Ectodermal cell (in vitro differentiated cells): ENCODE measurements around the gene DHCR24.
A peak's percentile ranks its signal among the peaks of the same experiment; 100 is the strongest.
"Not testable (repeated sequence)": the region's sequence is repeated elsewhere in the genome, so short reads cannot be mapped to it uniquely, and the experiment has no call there.

Experiments used
- H3K27ac ChIP-seq: 2 replicates; pipeline ENCODE4 v1.7.0; 2013; ENCODE audit warnings: mild to moderate bottlenecking, low read depth, low read length; ENCODE audit not compliant: insufficient read depth, poor library complexity, severe bottlenecking
- H3K27me3 ChIP-seq: 2 replicates; pipeline ENCODE4 v1.7.0; 2013; ENCODE audit warnings: mild to moderate bottlenecking, low read length; ENCODE audit not compliant: insufficient read depth, control insufficient read depth, poor library complexity, severe bottlenecking
- H3K36me3 ChIP-seq: one replicate; pipeline ENCODE4 v1.7.0; 2013; ENCODE audit warnings: low read length; ENCODE audit not compliant: control insufficient read depth, insufficient read depth
- H3K4me1 ChIP-seq: one replicate; pipeline ENCODE4 v1.7.0; 2013; ENCODE audit warnings: low read length; ENCODE audit not compliant: control insufficient read depth, insufficient read depth
- H3K4me3 ChIP-seq: 2 replicates; pipeline ENCODE4 v1.7.0; 2013; ENCODE audit warnings: low read depth, low read length, control low read depth; ENCODE audit not compliant: insufficient read depth
- H3K9me3 ChIP-seq: 2 replicates; pipeline ENCODE4 v1.7.0; 2013; ENCODE audit warnings: mild to moderate bottlenecking, low read length, moderate library complexity; ENCODE audit not compliant: control insufficient read depth
- WGBS, 2 experiments: methylation state at CpG; one replicate each; pipeline ENCODE4 v1.1.7; 2013; ENCODE audit warnings: missing lambda C conversion rate in 2 of 2; 5-methylcytosine and 5-hydroxymethylcytosine counted together

DHCR24 gene

GRCh38 chr1:54888080-54888733, 1.2 kb upstream of the DHCR24 start:
- Histone ChIP-seq H3K4me3 (peak overlapping the region; percentile 72), H3K4me1 (peaks cover 29% of the 10 kb centered on the region), H3K27ac (no peak overlapping the region), H3K27me3 (no peaks in the 10 kb centered on the region), H3K9me3 (no peaks in the 10 kb centered on the region), H3K36me3 (no peaks in the 10 kb centered on the region)
- WGBS, 2 experiments = 64% methylated on average over 7 of the region's 7 CpGs

GRCh38 chr1:54887665-54888071, 673 bp upstream of the DHCR24 start:
- Histone ChIP-seq H3K4me1 (peaks cover 29% of the 10 kb centered on the region), H3K27ac (no peak overlapping the region), H3K4me3 (peak overlapping the region; percentile 72), H3K9me3 (no peaks in the 10 kb centered on the region), H3K36me3 (peaks cover 3% of the 10 kb centered on the region), H3K27me3 (no peaks in the 10 kb centered on the region)
- 22 to 25% methylated on average over 8 of the region's 8 CpGs for WGBS, 2 experiments

DNA sequence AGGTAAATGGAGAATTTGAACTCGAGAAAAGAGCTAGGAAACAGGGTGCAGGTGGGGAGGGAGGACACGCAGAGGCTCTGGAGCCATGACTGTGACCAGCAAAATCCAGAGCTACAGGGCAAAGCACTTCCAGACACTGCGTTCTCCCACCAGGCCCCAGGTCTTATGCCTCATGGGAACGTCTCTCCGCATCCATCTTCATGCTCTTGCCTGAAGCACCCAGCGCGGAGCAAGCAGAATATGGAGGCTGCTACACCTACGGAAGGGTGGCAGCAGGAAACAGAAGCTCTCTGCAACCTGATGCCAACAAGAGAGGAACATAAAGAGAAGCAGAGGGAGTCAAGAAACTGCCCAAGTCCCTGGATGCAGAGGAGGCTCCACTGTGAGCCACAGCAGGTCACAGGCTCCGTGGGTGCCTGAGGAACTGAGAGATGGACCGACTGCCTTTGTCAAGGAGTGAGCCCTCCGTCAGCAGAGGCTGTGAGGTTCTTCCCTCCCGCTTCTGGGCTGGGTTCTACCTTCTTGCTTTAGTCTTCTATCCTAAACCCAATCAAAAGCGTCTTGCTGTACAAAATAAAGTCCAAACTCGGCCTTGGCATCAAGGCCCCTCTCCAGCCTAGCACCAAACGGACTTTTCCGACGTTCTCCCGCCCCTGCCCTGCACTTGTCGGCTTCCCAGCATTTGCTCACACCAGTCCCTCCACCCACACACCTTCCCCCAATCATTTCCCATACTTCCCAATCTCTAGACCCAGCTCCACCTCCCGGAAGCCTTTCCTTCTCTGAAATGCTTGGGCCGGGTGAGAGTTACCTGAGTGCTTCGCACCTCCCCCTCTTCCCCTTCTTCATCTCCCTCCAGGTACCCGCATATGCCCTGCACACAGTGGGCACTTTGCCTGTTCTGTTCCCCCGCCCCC, 930 bp downstream of the DHCR24 start:
- WGBS, 2 experiments = 9 to 11% methylated on average over 24 of the region's 24 CpGs
- H3K4me3 ChIP-seq = peak overlapping the region; percentile 72
- H3K36me3 ChIP-seq = peaks cover 18% of the 10 kb centered on the region
- no peaks in the 10 kb centered on the region for H3K9me3 ChIP-seq
- H3K27me3 ChIP-seq = no peaks in the 10 kb centered on the region
- no peak overlapping the region for H3K27ac ChIP-seq
- peaks cover 29% of the 10 kb centered on the region for H3K4me1 ChIP-seq

DNA sequence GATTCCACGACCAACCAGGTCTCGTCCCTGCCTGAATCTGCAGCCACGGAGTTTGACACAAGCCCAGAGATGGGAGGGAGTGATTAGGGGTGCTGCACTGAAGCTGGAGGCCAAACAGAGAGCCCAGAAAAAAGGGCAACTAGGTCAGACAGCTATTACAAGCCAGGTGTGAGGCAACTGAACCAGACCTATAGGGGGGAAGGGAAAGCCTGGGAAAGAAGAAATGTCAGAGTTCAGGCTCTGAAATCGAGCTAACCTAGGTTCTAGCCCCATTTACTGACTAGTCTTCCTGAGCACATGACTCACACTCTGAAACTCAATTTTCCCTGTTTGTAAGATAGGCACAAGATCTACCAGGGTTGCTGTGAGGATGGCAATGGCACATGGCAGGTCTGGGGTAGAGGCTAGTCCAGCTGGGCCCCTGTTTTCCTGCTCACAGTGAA, 1.7 kb downstream of the DHCR24 start:
- Histone ChIP-seq H3K27me3 (no peaks in the 10 kb centered on the region), H3K27ac (no peak overlapping the region), H3K4me3 (peak overlapping the region; percentile 72), H3K9me3 (no peaks in the 10 kb centered on the region), H3K36me3 (peaks cover 24% of the 10 kb centered on the region), H3K4me1 (peaks cover 29% of the 10 kb centered on the region)
- 73 to 77% methylated on average over 4 of the region's 4 CpGs for WGBS, 2 experiments

DNA sequence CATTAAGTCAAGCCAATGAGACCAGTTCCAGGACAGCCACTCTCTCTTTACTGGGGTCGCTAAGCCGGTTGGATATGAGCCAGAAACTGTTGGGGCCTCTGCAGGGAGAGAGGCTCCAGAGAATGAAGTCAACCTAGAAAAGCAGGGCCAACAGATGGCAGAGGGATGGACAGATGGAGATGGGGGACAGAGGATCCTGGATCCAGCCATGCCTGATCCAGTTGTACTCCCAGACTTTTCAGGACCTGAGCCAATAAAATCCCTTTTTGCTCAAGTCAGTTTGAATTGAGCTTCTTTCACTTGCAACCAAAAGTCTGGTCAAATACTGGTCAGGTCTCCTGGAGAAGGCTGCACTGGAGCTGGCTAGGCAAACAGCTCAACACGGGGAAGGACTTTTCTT, 2.2 kb downstream of the DHCR24 start:
- 83 to 84% methylated on average over 3 of the region's 3 CpGs for WGBS, 2 experiments
- peaks cover 24% of the 10 kb centered on the region for H3K36me3 ChIP-seq
- H3K4me1 ChIP-seq = peaks cover 29% of the 10 kb centered on the region
- H3K27ac ChIP-seq = no peak overlapping the region
- H3K27me3 ChIP-seq = no peaks in the 10 kb centered on the region
- no peaks in the 10 kb centered on the region for H3K9me3 ChIP-seq
- H3K4me3 ChIP-seq = peak overlapping the region; percentile 4

- Histone ChIP-seq H3K4me3 (no peak overlapping the region), H3K4me1 (peaks cover 29% of the 10 kb centered on the region), H3K9me3 (no peaks in the 10 kb centered on the region), H3K36me3 (peaks cover 24% of the 10 kb centered on the region), H3K27me3 (no peaks in the 10 kb centered on the region), H3K27ac (no peak overlapping the region)
- WGBS, 2 experiments = 67 to 69% methylated on average over 3 of the region's 3 CpGs
Observed at GRCh38 chr1:54884135-54884586, 2.8 kb downstream of the DHCR24 start.

- 93 to 95% methylated on average over 10 of the region's 10 CpGs for WGBS, 2 experiments
- peaks cover 24% of the 10 kb centered on the region for H3K36me3 ChIP-seq
- no peak overlapping the region for H3K4me3 ChIP-seq
Observed at GRCh38 chr1:54883349-54884102, 3.5 kb downstream of the DHCR24 start.

GRCh38 chr1:54882519-54882918, 4.5 kb downstream of the DHCR24 start:
- peaks cover 24% of the 10 kb centered on the region for H3K36me3 ChIP-seq

More at GRCh38 chr1:54883349-54884102, 3.5 kb downstream of the DHCR24 start:
- H3K27ac ChIP-seq = no peak overlapping the region
- peaks cover 29% of the 10 kb centered on the region for H3K4me1 ChIP-seq
- no peaks in the 10 kb centered on the region for H3K9me3 ChIP-seq
- H3K27me3 ChIP-seq = no peaks in the 10 kb centered on the region

GRCh38 chr1:54881604-54882003, 5.4 kb downstream of the DHCR24 start:
- H3K36me3 ChIP-seq = peaks cover 24% of the 10 kb centered on the region
- H3K4me1 ChIP-seq = peaks cover 23% of the 10 kb centered on the region
- H3K27ac ChIP-seq, H3K9me3 ChIP-seq, H3K27me3 ChIP-seq, H3K4me3 ChIP-seq: not testable (repeated sequence)
- 95 to 100% methylated on average over 2 of the region's 2 CpGs for WGBS, 2 experiments

More at GRCh38 chr1:54882519-54882918, 4.5 kb downstream of the DHCR24 start:
- Histone ChIP-seq H3K4me1 (peaks cover 23% of the 10 kb centered on the region), H3K27ac (no peak overlapping the region), H3K27me3 (no peaks in the 10 kb centered on the region), H3K9me3 (no peaks in the 10 kb centered on the region), H3K4me3 (no peak overlapping the region)
- WGBS, 2 experiments = 92 to 96% methylated on average over 1 of the region's 1 CpG
